GM21737 (cell line): ENCODE results near the gene ENO3.

Source experiments
- ATAC-seq: cut with Tn5 transposase; IDR thresholded peaks from one replicate; pipeline ENCODE4 v1.9.1; 2021; ENCODE audit warnings: mild to moderate bottlenecking, moderate library complexity; ENCODE audit not compliant: unreplicated experiment

The ENO3 gene

GRCh38 chr17:5003214-5003867 is 52.4 kb downstream of the ENO3 start:
- no peak for ATAC-seq
